MV-4-11 (cell line): ENCODE measurements around the gene CERS6.
"Not testable (repeated sequence)": the region's sequence is repeated elsewhere in the genome, so short reads cannot be mapped to it uniquely, and the experiment has no call there.

Source experiments
- DNase-seq: peaks from one replicate; lab custom pipeline; 2025; lab: John Stamatoyannopoulos, UW

Gene CERS6

DNA sequence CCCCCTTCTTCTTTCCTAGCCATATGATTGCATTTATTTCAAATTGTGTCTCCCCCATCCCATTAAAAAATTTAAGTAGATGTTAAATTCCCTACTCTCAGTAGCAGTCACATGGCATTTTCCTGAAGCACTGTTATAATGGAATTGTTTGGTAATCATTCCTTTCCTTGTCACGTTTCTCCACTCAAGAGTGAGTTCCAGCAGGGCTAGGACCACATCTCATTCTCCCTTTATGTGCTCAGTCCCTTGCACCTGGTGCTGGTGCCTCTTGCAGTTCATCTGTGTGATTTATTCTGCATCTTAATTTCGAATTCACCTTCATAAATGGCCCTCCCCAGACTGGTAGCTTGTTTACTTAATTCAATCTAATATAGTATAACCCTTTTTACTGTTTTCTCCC, 276.0 kb downstream of the CERS6 start:
- DNase-seq: no peak

DNA sequence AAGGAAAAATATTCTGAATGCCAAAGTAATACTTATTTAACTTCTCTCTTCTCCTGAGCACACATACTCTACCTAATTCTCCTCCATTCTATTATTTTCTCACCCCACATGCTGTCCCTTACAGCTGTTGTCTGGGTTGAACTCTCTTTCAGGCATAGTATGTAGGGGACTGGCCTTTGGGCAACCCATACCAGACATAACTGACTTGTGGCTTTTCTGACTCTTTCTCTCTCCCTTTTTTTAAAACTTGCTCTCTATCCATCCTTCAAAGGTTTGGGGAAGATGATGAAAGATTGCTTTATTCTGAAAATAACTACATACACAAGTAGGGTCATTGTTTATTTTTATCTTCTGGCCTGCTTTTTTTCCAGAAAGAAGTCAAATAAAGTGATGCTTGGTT, 276.4 kb downstream of the CERS6 start:
- DNase-seq: no peak

DNA sequence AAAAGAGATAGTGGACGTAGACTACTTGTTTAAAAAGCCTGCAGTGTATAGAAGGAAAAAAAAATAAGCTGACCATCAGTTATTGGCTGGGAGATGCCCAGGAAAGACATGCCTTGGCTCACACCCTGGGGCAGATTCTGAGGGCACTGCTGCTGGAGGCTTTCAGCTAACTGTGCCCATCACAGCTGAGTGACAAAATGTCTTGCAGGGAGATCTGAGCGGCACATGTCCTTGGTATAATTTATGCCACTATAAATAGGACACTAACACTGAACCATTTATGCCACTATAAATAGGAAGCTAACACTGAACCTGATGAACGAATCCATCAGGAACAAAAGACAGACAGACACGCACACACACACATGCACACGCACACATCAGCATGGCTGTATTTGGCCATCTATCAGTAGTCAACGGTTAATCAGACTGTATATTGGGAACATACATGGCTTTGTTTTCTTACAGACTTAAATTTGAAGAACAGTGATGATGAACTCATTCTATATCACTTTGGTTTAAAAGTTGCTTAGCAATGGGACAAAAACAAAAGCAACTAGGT, 278.2 kb downstream of the CERS6 start:
- no peak for DNase-seq

DNA sequence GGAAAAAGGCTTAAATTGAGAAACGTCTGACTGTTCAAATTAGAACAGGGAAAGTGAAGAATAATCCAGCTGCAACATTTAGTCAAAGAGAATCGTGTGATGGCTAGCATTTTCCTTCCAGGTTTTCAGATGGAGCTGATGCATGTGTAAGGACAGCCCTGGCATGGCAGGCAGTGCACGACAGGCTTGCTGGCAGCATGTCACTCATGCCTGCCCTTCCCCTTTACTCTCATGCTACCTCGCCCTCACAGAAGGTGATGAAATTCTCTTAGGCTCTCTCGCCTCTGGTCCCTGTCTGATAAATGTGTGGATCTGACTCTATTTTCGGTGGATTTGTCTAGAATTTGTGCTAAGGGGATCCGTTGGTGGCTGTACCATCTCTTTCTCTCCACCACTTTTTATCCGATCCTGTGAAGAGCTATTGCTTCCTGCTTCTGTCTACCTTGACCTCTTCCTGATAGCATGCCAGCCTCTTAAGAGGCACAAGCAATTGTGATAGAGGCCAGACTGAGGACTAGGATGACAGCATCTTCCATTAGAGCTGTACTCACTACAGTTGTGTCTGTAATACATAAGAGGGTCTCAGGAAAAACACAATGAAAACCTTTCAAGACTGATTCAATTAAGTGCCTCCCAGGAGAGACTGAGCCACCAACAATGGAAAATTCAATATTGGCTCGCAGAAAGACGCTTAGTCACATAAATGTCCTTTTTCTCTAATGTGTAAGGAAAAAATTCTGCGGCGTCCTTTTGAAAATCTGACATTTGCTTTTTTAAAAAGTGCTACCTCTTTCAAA, 280.8 kb downstream of the CERS6 start:
- DNase-seq: no peak

DNA sequence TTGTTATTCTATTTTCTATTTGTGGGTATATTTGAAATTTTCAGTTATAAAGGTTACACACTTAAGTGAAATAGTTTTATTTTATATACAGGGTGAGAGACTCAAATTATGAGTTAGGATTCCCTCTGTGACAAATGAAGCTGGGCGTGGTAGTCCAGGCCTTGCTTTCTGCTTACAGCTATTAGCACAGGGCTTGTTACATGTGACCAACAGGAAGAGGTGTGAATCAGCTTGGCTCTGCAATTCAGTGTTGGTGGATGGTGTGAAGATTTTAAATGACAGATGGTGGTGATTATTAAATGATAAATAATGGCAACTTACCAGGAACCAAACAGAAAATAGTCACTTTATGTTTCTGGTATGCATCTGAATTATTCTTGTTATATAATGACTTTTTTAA, 282.0 kb downstream of the CERS6 start:
- no peak for DNase-seq

DNA sequence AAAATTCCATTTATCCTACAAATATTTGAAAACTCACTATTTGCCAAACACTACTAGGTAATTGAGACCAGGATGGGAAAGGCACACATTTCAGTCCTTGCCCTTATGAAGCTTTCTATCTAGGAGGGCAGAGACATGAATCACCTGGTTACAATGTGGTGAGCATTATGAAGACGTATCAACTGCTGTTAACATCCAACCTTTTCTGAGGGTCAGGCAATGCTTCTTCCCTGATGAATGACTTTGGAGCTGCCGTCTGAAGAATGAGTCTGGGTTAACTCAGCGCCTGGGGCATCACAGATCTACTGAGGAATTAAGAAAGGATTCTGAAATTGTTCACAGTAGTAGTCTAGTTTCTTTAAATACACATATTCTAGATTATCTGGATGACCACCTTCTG, 284.3 kb downstream of the CERS6 start:
- DNase-seq: no peak

DNA sequence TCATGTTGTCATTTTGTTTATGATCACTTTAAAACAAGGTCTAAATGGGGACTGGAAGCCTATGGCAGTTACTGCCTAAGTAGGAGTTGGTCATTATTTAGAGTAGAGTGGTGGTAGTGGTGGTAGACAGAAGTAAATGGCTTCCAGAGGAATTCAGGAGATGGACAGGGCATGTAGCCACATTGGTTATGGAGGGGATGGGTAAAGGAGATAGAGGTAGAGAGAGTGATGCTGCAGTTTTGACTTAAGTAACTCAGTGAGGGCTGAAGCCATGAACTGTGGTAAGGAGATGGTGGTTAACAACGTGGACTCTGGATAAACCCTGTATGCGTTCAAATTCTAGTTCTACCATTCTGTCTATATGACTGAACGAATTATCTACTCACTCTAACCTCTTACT, 284.7 kb downstream of the CERS6 start:
- no peak for DNase-seq

DNA sequence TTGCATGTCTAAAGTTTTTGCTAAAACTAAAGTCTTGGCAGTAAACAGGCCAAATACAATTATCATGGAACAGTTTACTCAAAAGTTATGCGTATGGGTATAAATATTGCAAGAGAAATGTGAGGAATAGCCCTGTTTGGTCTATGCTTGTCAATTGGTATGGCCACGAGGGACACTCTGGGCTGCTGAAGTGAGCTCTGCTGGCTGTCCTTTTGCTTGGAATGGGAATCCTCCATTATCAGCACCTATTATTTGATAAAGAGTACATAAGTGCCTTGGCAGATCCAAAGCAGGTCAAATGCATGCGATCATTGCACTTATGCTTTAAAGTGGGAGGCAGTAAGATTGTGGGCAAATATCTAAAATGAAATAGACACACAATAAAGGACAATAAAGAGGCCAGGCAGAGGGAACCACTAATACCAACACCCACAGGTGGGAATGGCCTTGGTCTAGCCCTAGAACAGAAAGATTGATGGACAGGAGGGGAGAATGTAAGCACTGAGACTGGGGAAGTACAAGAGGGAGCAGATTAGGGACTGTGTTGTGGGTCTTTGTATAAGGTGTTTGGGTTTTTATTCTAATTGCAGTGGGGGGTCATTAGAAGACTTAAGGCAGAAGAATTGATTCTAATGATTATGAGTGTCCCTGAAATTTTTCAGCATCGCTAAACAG, 286.3 kb downstream of the CERS6 start:
- no peak for DNase-seq

DNA sequence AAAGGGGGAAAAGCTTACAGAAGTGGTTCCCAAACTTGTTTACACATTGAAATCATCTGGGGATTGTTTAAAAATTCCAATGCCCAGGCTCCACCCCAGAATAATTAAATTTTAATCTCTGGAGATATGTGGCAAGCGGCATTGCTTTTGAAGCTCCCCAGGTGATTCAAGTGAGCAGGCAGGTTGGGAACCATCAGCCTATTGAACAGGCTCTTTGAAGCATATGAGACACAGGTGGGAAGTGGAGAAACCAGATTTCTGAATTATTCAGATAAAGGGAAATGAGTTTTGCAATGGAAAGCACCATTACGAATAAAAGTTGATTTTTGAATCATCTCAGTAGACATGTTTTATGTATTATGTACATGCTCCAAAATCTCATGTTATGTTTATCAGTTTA, 288.8 kb downstream of the CERS6 start:
- DNase-seq: no peak

DNA sequence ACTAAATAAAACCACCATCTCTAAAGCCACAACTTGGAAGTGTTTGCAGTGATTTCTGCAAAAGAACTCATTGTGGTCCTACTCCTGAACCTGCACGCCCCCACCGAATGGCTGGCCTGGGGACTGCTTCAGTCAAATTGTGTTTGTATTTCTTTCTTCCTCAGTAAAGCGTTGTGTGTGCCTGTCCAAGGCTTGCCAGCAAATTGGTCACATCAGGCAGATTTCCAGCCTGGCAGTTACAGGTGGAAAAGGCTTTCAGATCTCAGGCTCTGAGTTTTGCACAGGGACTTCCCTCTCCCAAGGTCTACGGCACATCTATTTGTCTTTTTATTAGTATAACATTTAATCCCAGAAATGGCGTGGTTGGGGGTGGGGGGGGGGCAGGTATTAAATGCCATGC, 292.4 kb downstream of the CERS6 start:
- no peak for DNase-seq

DNA sequence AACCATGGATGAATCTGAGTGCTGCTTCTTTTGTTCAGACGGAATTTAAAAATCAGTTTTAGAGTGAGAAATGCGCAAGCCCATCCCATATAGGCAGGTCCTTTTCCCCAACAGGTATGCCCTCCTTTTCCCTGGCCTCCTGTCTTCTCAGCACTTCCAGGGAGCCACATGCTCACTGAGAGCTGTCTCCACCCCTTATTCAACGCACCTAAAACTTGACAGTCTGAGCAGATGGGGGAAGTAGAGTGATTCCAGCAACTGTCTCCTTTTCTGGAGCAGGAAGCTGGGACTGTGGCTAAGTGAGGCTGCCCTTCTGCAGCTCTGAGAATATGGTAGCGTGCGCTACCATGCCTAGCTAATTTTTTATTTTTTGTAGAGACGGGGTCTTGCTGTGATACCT, 293.2 kb downstream of the CERS6 start:
- no peak for DNase-seq

DNA sequence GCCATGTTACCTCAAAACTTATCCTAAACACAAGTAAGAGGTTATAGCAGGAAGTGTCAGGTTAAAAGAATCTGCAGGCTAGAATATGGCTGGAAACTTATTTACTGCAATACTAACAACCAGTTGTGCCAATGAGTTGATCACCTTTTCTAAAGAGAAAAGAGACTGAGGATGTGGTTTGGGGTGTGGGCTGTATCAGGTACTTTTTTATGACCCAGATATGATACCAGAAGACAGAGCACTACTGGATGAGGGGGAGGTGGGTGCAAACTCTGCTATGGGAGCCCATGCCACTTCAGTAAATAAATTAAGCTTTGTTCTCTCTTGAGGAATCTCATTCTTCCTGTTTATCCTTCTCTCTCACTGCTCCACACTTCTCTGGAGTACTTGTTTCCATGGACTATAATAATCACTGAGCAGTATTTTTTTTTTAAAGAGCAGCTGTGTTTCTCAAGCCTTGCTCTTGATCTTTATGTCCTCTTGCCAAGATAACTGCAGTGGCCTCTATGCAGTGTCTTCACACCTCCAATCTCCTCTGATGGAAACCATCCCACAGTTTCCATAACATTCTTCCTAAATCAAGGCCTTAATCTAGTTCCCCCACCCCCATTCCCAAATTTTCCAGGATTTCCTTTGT, 295.1 kb downstream of the CERS6 start:
- DNase-seq: no peak

DNA sequence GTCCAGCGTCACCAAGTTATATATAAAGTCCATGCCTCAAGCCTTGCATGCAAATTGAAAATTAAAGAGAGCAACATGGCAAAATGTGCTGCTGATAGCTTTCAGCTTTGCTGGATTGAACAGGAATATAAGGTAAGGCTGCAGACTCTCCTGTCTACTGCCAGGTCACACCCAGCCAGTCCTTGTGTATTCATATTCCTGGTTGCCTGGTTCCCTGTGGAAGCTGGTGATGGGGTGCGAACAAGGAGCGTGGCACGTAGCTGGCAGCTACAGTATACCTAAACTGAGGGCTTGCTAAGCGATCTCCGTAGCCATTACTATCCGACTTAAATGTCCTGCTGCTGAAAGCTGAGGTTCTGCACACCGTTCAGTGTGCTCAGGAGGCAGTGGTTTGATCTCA, 296.3 kb downstream of the CERS6 start:
- no peak for DNase-seq

DNA sequence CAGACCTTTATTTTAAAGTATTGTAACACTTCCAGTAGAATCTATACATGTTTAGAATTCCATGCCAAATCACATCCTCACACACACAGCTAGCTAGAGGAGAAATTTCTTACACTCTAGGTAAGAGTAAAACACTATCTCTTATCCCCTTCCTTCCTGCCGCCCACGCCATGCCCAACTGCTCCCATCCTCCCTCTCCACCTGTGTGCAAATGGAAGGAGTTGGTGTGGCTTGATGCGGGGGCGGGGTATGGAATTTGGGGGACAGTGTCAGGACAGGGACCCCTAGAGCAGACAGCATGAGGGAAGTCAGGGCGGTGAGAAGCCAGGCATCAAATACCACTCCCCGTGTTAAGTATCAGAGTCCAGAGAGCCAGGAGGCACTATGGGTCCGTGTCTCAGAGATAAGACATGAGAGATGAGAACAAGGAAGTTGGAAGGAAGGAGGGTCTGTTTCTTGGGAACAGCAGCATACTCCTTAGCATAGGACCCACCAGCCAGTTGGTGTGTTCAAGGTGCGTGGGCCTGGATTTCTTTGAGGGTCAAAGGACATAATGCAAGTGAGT, 297.8 kb downstream of the CERS6 start:
- no peak for DNase-seq

DNA sequence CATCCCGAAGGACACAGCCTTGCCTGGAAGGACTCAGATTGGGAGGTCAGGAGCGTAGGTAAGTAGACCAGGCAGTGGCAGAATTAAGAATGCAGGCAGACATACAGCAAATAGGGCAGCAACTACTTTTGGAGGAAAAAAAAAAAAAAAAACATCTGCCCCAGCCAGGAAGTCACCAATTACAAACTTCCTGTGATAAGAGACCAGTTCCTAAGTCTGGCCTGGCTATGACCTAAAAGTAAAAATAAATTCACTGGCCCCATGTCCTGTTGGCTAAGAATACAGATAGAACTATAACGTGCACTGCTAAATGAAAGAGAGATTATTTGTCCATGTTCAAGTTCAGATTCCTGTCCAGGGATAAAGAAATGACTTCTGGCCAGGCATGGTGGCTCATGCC, 301.2 kb downstream of the CERS6 start:
- DNase-seq: peak; percentile 72

DNA sequence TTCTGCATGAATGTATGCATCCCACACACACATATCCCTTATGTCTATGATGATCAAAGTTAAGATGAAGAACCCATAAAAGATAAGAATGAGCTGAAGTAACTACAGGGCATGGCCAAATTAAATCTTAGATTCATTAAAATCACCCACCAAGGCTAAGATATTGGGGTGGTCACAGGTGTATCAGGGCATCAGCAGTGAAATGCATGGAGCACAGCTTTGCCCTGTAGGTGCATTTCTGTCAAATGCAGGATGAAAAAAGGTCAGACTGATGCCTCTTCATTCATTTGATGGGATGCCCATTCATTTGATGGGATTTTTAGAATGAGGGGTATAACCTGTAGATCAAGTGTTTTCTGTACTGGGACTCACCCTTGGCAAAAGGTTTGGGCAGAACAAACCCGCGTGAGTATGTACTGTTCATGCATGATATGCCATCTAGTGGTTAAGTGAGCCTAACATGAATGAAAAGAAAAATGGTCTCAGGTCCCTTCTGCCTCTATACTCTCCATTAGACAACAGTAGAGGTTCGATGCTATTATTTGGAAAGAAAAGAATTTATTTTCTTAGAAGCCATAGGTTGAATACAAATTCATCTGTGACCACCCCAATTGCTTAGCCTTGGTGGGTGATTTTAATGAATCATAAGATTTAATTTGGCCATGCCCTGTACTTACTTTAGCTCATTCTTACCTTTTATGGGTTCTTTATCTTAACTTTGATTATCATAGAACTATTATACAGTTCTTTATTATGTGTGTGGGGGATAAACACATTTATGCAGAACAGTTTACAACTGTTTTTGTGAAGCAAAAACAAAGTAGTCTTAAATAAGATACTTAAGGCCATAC, 303.1 kb downstream of the CERS6 start:
- peak; percentile 27 for DNase-seq

DNA sequence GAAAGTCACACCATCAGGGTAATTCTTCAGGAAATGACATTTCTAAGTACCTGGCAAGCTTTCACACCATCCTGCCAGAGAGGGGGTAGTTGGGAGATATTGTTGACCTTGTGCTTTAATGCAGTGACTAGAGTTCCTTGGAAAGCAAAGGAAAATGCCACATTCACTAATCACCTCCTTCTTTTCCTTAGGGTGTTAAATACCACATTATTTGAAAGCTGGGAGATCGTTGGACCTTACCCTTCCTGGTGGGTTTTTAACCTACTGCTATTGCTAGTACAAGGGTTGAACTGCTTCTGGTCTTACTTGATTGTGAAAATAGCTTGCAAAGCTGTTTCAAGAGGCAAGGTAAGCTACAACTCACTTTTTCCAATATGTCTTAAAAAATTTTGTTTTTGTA, 309.3 kb downstream of the CERS6 start:
- DNase-seq: no peak

DNA sequence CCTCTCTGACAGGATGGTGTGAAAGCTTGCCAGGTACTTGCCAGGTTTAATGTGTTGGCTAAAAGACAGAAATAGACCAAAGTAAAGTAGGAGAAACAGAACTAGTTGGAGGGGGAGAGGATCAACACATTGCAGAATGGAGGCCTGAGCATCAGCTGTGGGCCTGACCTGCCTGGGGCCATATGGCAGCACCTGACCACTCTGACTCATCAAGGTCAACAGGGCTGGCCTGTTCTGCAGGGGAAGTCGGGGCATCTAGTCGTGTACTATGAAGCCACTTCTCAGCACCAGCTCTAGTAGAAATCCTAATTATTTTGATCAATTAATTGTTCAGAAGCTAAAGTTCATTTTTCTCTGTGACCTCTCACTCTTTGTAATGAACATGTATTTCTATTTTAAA, 310.5 kb downstream of the CERS6 start:
- DNase-seq: no peak

DNA sequence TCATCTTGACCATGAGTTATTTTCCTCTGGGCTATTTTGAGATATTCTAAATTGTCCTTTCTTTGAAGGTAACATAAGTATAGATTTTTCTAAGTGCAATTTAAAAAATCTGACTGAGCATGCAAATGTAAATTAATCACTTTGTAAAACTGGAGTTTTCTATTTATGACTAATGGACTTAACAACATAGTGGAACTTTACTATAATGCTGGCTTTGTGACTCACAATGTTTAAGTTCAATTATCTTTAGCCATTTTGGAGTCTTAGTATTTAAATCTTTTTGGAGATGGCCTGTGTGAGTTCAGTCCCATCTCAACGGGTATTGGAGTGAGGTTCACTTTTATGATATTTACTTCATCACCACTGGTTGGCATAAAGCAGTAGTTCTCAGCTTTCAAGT, 311.2 kb downstream of the CERS6 start:
- DNase-seq: no peak

DNA sequence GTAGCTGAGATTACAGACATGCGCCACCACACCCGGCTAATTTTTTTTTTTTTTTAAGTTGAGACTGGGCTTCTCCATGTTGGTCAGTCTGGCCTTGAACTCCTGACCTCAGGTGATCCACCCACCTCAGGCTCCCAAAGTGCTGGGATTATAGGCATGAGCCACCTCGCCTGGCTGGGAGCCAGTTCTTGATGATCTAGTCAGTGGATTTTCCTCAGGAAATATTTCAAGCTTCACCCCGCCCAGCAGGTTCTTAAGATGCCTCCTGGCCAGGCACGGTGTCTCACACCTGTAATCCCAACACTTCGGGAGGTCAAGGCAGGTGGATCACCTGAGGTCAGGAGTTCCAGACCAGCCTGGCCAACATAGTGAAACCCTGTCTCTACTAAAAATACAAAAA, 312.3 kb downstream of the CERS6 start:
- not testable (repeated sequence) for DNase-seq

DNA sequence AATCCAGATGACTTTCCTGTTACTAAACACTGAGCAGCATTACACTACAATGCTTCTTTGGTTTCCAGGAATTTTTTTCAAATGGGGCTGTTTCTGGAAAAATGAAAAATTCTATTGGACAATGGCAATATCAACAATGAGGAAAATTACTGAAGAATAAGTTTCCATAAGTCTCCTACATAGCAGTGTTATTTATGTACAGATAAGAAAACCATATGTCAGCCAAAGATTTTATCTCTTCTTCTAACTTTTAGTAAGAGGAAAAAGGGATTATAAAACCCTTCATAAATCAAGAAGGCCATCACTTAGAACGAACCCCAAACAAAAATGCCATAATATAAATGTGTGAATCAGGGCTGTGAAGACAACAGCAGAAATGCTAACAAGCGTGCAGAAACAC, 314.7 kb downstream of the CERS6 start:
- no peak for DNase-seq

DNA sequence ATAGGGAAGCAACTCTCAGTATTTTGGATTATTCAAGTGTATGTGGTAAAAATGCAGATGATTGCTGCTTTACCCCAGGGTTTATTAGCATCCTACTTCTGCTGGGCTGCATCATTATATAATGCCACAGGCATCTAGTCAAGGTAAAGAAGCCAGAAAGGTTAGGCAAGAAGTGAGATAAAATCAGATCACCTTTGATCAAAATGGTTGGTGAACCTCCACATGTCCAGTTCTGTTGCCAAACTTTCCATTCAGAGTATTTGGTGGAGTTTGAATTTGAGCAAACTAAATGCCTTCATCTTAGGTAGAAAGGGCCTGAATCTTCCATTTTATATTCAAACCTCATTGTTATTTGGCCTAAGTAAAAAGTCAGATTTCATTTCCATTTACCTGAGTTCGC, 316.6 kb downstream of the CERS6 start:
- no peak for DNase-seq
